H1 (cell line): ENCODE data around the gene SEC61A1. TPM values are rescaled to one million over a fixed set of nuclear protein-coding genes. Genes with fewer than 3 reads are reported as not detected.

ENCODE experiments used
- ASH2L ChIP-seq: fragments of 200-600, 300-600 bp; sonication (generic); IDR thresholded peaks from one replicate; pipeline ENCODE4 v1.7.1; 2017; ENCODE audit warnings: low read length
- ATF2 ChIP-seq: IDR thresholded peaks from 2 replicates; pipeline ENCODE4 v1.6.1; 2012; ENCODE audit warnings: low read length, inconsistent platforms
- CBX5 ChIP-seq: fragments of 300-800, 300-1000 bp; sonication (generic); IDR thresholded peaks from 2 replicates; pipeline ENCODE4 v1.7.1; 2016; ENCODE audit warnings: antibody characterized with exemption, low read length, low read depth
- CBX8 ChIP-seq: fragments of 300-800, 300-1000 bp; sonication (generic); IDR thresholded peaks from 2 replicates; pipeline ENCODE4 v1.7.1; 2016; ENCODE audit warnings: low read depth, low read length, borderline replicate concordance
- CEBPB ChIP-seq: IDR thresholded peaks from 2 replicates; pipeline ENCODE4 v1.6.1; 2012; ENCODE audit warnings: low read depth, low read length
- CHD2 ChIP-seq: IDR thresholded peaks from 2 replicates; pipeline ENCODE4 v1.6.1; 2012; ENCODE audit warnings: low read length, improper control_type of control experiment
- CTBP2 ChIP-seq: IDR thresholded peaks from 2 replicates; pipeline ENCODE4 v1.7.0; 2011; ENCODE audit warnings: borderline replicate concordance, mild to moderate bottlenecking, moderate library complexity, mixed read lengths, low read length; ENCODE audit not compliant: insufficient read depth, insufficient read length
- CTCF ChIP-seq, 3 experiments: IDR thresholded peaks; 1 replicate in 2 of 3; 2 replicates in 1 of 3; pipeline versions ENCODE4 v1.5.1 to v1.6.1; 2011; ENCODE audit warnings: low read length in 3 of 3, mild to moderate bottlenecking in 3 of 3, inconsistent platforms in 2 of 3, low read depth in 1 of 3, moderate library complexity in 1 of 3; ENCODE audit not compliant: insufficient read depth in 1 of 3; ENCODE audit errors: control extremely low read depth in 1 of 3
- GABPA ChIP-seq: IDR thresholded peaks from 2 replicates; pipeline ENCODE4 v1.6.1; 2011; ENCODE audit warnings: mild to moderate bottlenecking, low read length, moderate library complexity, borderline replicate concordance; ENCODE audit not compliant: insufficient read depth
- KDM1A ChIP-seq: fragments of 200-600, 300-600 bp; sonication (generic); IDR thresholded peaks from 2 replicates; pipeline ENCODE4 v1.7.1; 2016; ENCODE audit warnings: mild to moderate bottlenecking, low read length, borderline replicate concordance
- KDM4A ChIP-seq: IDR thresholded peaks from one replicate; pipeline ENCODE4 v1.7.1; 2012; ENCODE audit warnings: low read depth, mild to moderate bottlenecking, moderate library complexity, low read length, inconsistent platforms; ENCODE audit not compliant: severe bottlenecking
- MAX ChIP-seq: IDR thresholded peaks from 2 replicates; pipeline ENCODE4 v1.6.1; 2012; ENCODE audit warnings: inconsistent platforms
- POLR2A ChIP-seq, 2 experiments: IDR thresholded peaks; 1 replicate in 1 of 2; 2 replicates in 1 of 2; pipeline ENCODE4 v1.6.1; 2011; ENCODE audit warnings: low read depth in 2 of 2, low read length in 2 of 2, mild to moderate bottlenecking in 2 of 2; ENCODE audit errors: control extremely low read depth in 1 of 2
- POU5F1 ChIP-seq: IDR thresholded peaks from 2 replicates; pipeline ENCODE4 v1.6.1; 2011; ENCODE audit warnings: low read depth, mild to moderate bottlenecking, low read length, moderate library complexity
- SIRT6 ChIP-seq: IDR thresholded peaks from one replicate; pipeline ENCODE4 v1.7.1; 2012; ENCODE audit warnings: low read length, inconsistent platforms
- SIX5 ChIP-seq: IDR thresholded peaks from 2 replicates; pipeline ENCODE4 v1.6.1; 2011; ENCODE audit warnings: mild to moderate bottlenecking, low read depth, low read length
- TAF7 ChIP-seq: optimal IDR thresholded peaks from 2 replicates; pipeline ENCODE3; 2011; ENCODE audit warnings: low read depth, mild to moderate bottlenecking, inconsistent platforms, low read length, moderate library complexity, borderline replicate concordance
- TBP ChIP-seq: IDR thresholded peaks from 2 replicates; pipeline ENCODE4 v1.6.1; 2011; ENCODE audit warnings: low read depth, low read length, improper control_type of control experiment
- TEAD4 ChIP-seq: IDR thresholded peaks from 2 replicates; pipeline ENCODE4 v1.6.1; 2012; ENCODE audit warnings: low read depth, low read length, inconsistent platforms, mixed read lengths
- polyA plus RNA-seq, 7 experiments: library from polyadenylated mRNA; depleted of rRNA in 3 of 7; stranded (reverse) in 5 of 7; unstranded in 2 of 7; fragments of >200 nt in 5 of 7; fragments of 200-250 nt in 2 of 7; gene quantifications; 1 replicate in 5 of 7; 2 replicates in 1 of 7; 4 replicates in 1 of 7; pipeline versions ENCODE4 v1.2.1 to v1.2.3, GENCODE V29; 2011 to 2013; ENCODE audit warnings: missing spikeins in 2 of 7, mixed read lengths in 2 of 7
- total RNA-seq: library from RNA; stranded (reverse); fragmentation: NEBNext Ultra II Directional; extraction: Animal tissue kit (Norgen Biotek cat#: 25700); gene quantifications from 2 replicates; pipeline ENCODE4 v1.2.1, GENCODE V29; 2021

Gene SEC61A1
- total and polyA plus RNA-seq, 2 of the 8 experiments (the other 6 are each of a cell fraction or from before 2014, with no cell fraction given), result 133 to 165 TPM

GRCh38 chr3:128075522-128076482 lies 23.6 kb downstream of the SEC61A1 start (continued):
- TF ChIP-seq CTBP2 (no peak), CTCF (IDR thresholded peaks at IDR 0.05; ENCODE audit: control extremely low read depth in 1 of 3, insufficient read depth in 1 of 3, low read depth in 1 of 3, low read length in 3 of 3) (peak in 2 of 3 experiments; percentile 71 to 83; a peak in 3 of 4 replicates), CBX8 (no peak), KDM4A (peak; percentile 54), SIRT6 (no peak), GABPA (peak; percentile 52; the same call in 1 of the 2 replicates), POU5F1 (no peak), SIX5 (no peak), CHD2 (peak; percentile 79), TBP (0 out of 2 replicates have a peak, but pooled peaks have one; percentile 9), ATF2 (no peak), MAX (no peak; the same call in none of the 2 replicates), CEBPB (no peak), KDM1A (no peak; the same call in 1 of the 2 replicates), CBX5 (no peak), TEAD4 (peak; percentile 1; the same call in 1 of the 2 replicates), POLR2A (IDR thresholded peaks at IDR 0.05; ENCODE audit: control extremely low read depth in 1 of 2, low read depth in 2 of 2, low read length in 2 of 2) (peak in 1 of 2 experiments; percentile 62; a peak in 2 of 3 replicates), ASH2L (peak; percentile 21), TAF7 (no peak)
